ENCODE data around the gene TMEFF2.

DNA sequence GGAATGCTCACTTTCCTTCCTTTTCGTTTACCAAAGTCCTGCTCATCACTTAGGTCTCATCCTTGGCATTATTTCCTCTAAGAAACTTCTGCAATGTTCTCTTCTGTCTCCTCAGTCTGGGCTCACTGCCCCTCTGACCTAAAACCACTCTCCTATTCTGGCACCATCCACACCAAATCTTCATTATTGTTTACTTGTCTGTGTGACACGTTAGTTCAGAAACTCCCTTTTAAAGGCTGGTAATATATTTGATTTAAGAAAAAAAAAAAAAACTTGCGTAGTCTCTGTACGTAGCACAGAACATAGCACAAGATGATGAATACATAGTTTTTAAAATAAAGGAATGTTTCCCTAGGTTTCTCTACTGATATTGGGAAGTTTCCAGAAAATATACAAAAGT, 229.0 kb downstream of the TMEFF2 start:
- TF ChIP-seq, protein P1, sequence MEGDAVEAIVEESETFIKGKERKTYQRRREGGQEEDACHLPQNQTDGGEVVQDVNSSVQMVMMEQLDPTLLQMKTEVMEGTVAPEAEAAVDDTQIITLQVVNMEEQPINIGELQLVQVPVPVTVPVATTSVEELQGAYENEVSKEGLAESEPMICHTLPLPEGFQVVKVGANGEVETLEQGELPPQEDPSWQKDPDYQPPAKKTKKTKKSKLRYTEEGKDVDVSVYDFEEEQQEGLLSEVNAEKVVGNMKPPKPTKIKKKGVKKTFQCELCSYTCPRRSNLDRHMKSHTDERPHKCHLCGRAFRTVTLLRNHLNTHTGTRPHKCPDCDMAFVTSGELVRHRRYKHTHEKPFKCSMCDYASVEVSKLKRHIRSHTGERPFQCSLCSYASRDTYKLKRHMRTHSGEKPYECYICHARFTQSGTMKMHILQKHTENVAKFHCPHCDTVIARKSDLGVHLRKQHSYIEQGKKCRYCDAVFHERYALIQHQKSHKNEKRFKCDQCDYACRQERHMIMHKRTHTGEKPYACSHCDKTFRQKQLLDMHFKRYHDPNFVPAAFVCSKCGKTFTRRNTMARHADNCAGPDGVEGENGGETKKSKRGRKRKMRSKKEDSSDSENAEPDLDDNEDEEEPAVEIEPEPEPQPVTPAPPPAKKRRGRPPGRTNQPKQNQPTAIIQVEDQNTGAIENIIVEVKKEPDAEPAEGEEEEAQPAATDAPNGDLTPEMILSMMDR (IDR thresholded peaks at IDR 0.05; ENCODE audit: insufficient read depth, low read length, poor library complexity, severe bottlenecking): no peak
- TF ChIP-seq EZH2phosphoT487 (conservative IDR thresholded peaks at IDR 0.05; ENCODE audit: low read length): no peak

Data from SU-DHL-6 (cell line).